Loucy (cell line): ENCODE data around the gene NPEPPS.

Experiments
- H2AFZ ChIP-seq: fragments of 200-600 bp; sonication (generic); 2 replicates; pipeline ENCODE4 v1.6.0; 2016; ENCODE audit warnings: antibody characterized with exemption, mild to moderate bottlenecking, low read length, moderate library complexity
- H3F3A ChIP-seq: fragments of 200-600 bp; 2 replicates; pipeline ENCODE4 v1.6.0; 2016; ENCODE audit warnings: antibody characterized with exemption, low read depth, mild to moderate bottlenecking
- H3K27me3 ChIP-seq: fragments of 200-600 bp; sonication (generic); 2 replicates; pipeline ENCODE4 v1.6.1; 2014; ENCODE audit warnings: low read length, mild to moderate bottlenecking; ENCODE audit not compliant: insufficient read depth, poor library complexity, severe bottlenecking
- H3K36me3 ChIP-seq: fragments of 200-600 bp; sonication (generic); 2 replicates; pipeline ENCODE4 v1.6.1; 2016; ENCODE audit warnings: low read length; ENCODE audit not compliant: insufficient read depth
- H3K4me1 ChIP-seq: fragments of 200-600 bp; sonication (generic); 2 replicates; pipeline ENCODE4 v1.5.1; 2014; ENCODE audit warnings: low read length, mild to moderate bottlenecking; ENCODE audit not compliant: insufficient read depth, poor library complexity, severe bottlenecking
- H3K4me2 ChIP-seq: fragments of 200-600 bp; sonication (generic); 2 replicates; pipeline ENCODE4 v1.6.0; 2014; ENCODE audit warnings: antibody characterized with exemption, low read length, low read depth, mild to moderate bottlenecking; ENCODE audit not compliant: poor library complexity, severe bottlenecking
- H3K4me3 ChIP-seq: fragments of 200-600 bp; sonication (generic); 2 replicates; pipeline ENCODE4 v1.5.1; 2014; ENCODE audit warnings: low read length, mild to moderate bottlenecking, mixed read lengths; ENCODE audit not compliant: poor library complexity, severe bottlenecking
- H3K79me2 ChIP-seq: fragments of 200-600 bp; sonication (generic); 2 replicates; pipeline ENCODE4 v1.6.1; 2014; ENCODE audit warnings: low read length; ENCODE audit not compliant: insufficient read depth
- H3K9ac ChIP-seq: fragments of 200-600 bp; sonication (generic); 2 replicates; pipeline ENCODE4 v1.6.0; 2014; ENCODE audit warnings: mild to moderate bottlenecking, low read depth, low read length, moderate library complexity; ENCODE audit not compliant: poor library complexity, severe bottlenecking
- H3K9me2 ChIP-seq: fragments of 200-600 bp; sonication (generic); replicated peaks from 2 replicates; pipeline ENCODE4 v1.6.1; 2016; ENCODE audit warnings: low read depth, low read length, mixed read lengths
- H3K9me3 ChIP-seq: fragments of 200-600 bp; sonication (generic); 2 replicates; pipeline ENCODE4 v1.6.1; 2014; ENCODE audit warnings: mild to moderate bottlenecking, antibody characterized with exemption, low read length, low read depth; ENCODE audit not compliant: insufficient read depth
- H4K20me1 ChIP-seq: fragments of 200-600 bp; sonication (generic); 2 replicates; pipeline ENCODE4 v1.6.0; 2014; ENCODE audit warnings: antibody characterized with exemption, low read length, mild to moderate bottlenecking; ENCODE audit not compliant: insufficient read depth, poor library complexity, severe bottlenecking
- CTCF ChIP-seq: fragments of 200-600 bp; sonication (generic); conservative IDR thresholded peaks from 2 replicates; pipeline ENCODE4 v1.5.1; 2014; ENCODE audit warnings: mild to moderate bottlenecking, antibody characterized with exemption, low read length
- EZH2phosphoT487 ChIP-seq: fragments of 200-600 bp; IDR thresholded peaks from 2 replicates; pipeline ENCODE4 v1.6.1; 2018; ENCODE audit warnings: antibody characterized with exemption, mild to moderate bottlenecking, moderate library complexity, borderline replicate concordance

NPEPPS gene

GRCh38 chr17:47624727-47625068 is 93.8 kb downstream of the NPEPPS start:
- H3K9me3 ChIP-seq: no peaks in the 10 kb centered on the region
- H3K4me1 ChIP-seq: peaks cover 14% of the 10 kb centered on the region
- no peaks in the 10 kb centered on the region for H3K9me2 ChIP-seq
- TF ChIP-seq EZH2phosphoT487 (no peak), CTCF (no peak)
- H3K36me3 ChIP-seq: peaks cover 38% of the 10 kb centered on the region; the same call in 1 of the 2 replicates
- no peak overlapping the region for H2AFZ ChIP-seq
- no peak overlapping the region for H3K9ac ChIP-seq
- no peaks in the 10 kb centered on the region for H3F3A ChIP-seq
- no peak overlapping the region for H3K4me3 ChIP-seq
- no peaks in the 10 kb centered on the region for H3K79me2 ChIP-seq
- no peak overlapping the region for H3K4me2 ChIP-seq
- no peaks in the 10 kb centered on the region for H3K27me3 ChIP-seq
- no peaks in the 10 kb centered on the region for H4K20me1 ChIP-seq

GRCh38 chr17:47628014-47628566 is 97.2 kb downstream of the NPEPPS start:
- Histone ChIP-seq H3K9me3 (no peaks in the 10 kb centered on the region), H4K20me1 (no peaks in the 10 kb centered on the region), H3K9ac (no peak overlapping the region), H2AFZ (no peak overlapping the region), H3F3A (no peaks in the 10 kb centered on the region), H3K4me1 (no peaks in the 10 kb centered on the region), H3K4me3 (no peak overlapping the region), H3K9me2 (no peaks in the 10 kb centered on the region), H3K36me3 (peaks cover 7% of the 10 kb centered on the region; the same call in 1 of the 2 replicates), H3K79me2 (no peaks in the 10 kb centered on the region), H3K4me2 (no peak overlapping the region), H3K27me3 (no peaks in the 10 kb centered on the region)
- TF ChIP-seq EZH2phosphoT487: no peak
- no peak for TF ChIP-seq CTCF

- TF ChIP-seq EZH2phosphoT487: no peak
- no peak for TF ChIP-seq CTCF
- no peaks in the 10 kb centered on the region; the same call in 1 of the 2 replicates for H3K36me3 ChIP-seq
These were observed 98.9 kb downstream of the NPEPPS start for GRCh38 chr17:47629826-47630225.

More at GRCh38 chr17:47629826-47630225, 98.9 kb downstream of the NPEPPS start:
- H3K9ac ChIP-seq: no peak overlapping the region
- H3K4me3 ChIP-seq: no peak overlapping the region
- no peak overlapping the region for H3K4me2 ChIP-seq
- H3K4me1 ChIP-seq: no peaks in the 10 kb centered on the region
- no peaks in the 10 kb centered on the region for H4K20me1 ChIP-seq
- H3F3A ChIP-seq: no peaks in the 10 kb centered on the region
- no peaks in the 10 kb centered on the region for H3K79me2 ChIP-seq
- H3K9me3 ChIP-seq: no peaks in the 10 kb centered on the region
- H2AFZ ChIP-seq: no peak overlapping the region
- no peaks in the 10 kb centered on the region for H3K27me3 ChIP-seq
- H3K9me2 ChIP-seq: no peaks in the 10 kb centered on the region
